ENCODE measurements around the gene BEX3. TPM values are rescaled to one million over a fixed set of nuclear protein-coding genes. Genes with fewer than 3 reads are reported as not detected.

The BEX3 gene
- total RNA-seq, 4 donors from 2014 or later = 17.1 to 53.4 (median 39.4) TPM

GRCh38 chrX:103363046-103363445, 13.3 kb upstream of the BEX3 start:
- in situ Hi-C loops (cut with MboI; ENCODE audit: low pct_ligation_motif_present in 1 of 4, low pct_unique_long_range_greater_than_20kb in 1 of 4, low sequenced_read_pairs in 3 of 4) (no loop called here), intact Hi-C loops (cut with DNase I; ENCODE audit: low total_unique reads) (no loop called here)
- H3K36me3 ChIP-seq = no peaks in the 10 kb centered on the region
- TF ChIP-seq, protein P1, sequence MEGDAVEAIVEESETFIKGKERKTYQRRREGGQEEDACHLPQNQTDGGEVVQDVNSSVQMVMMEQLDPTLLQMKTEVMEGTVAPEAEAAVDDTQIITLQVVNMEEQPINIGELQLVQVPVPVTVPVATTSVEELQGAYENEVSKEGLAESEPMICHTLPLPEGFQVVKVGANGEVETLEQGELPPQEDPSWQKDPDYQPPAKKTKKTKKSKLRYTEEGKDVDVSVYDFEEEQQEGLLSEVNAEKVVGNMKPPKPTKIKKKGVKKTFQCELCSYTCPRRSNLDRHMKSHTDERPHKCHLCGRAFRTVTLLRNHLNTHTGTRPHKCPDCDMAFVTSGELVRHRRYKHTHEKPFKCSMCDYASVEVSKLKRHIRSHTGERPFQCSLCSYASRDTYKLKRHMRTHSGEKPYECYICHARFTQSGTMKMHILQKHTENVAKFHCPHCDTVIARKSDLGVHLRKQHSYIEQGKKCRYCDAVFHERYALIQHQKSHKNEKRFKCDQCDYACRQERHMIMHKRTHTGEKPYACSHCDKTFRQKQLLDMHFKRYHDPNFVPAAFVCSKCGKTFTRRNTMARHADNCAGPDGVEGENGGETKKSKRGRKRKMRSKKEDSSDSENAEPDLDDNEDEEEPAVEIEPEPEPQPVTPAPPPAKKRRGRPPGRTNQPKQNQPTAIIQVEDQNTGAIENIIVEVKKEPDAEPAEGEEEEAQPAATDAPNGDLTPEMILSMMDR (IDR thresholded peaks at IDR 0.05) = no peak
- TF ChIP-seq POLR2A (IDR thresholded peaks at IDR 0.05) = no peak
- TF ChIP-seq EP300 (IDR thresholded peaks at IDR 0.05; ENCODE audit: low read depth) = no peak
- no peak for TF ChIP-seq POLR2AphosphoS5 (IDR thresholded peaks at IDR 0.05)
- H3K4me1 ChIP-seq = no peaks in the 10 kb centered on the region
- no peaks in the 10 kb centered on the region for H3K27me3 ChIP-seq
- H3K4me3 ChIP-seq = no peak overlapping the region
- no peak overlapping the region for H3K27ac ChIP-seq
- 76% methylated on average over 2 of the region's 2 CpGs; no CpG with 5 or more reads in 1 of the 2 donors for WGBS, 2 donors (ENCODE audit: low coverage in 1 of 2)
- DNase-seq = no peak
- no peaks in the 10 kb centered on the region for H3K9me3 ChIP-seq

DNA sequence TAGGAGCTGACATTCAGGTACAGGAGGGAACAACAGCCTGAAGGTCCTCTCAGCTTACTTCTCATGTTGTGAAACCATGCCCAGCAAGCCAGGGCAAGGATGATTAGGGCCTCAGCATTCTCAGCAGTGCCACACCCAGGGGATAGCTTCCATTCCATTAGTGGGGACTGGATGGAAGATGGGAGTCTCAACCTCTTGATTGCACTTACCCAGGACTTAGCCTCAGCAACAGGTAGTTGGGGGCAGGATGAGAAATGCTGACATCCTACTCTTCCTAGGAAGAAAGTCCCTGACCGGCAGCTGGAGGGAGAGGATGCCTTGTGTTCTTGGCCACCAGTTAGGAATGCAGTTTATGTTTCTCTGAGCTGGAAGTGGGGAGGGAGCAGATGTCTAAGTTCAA, 8.8 kb upstream of the BEX3 start:
- Histone ChIP-seq H3K4me1 (no peaks in the 10 kb centered on the region), H3K4me3 (no peak overlapping the region), H3K9me3 (no peaks in the 10 kb centered on the region), H3K36me3 (no peaks in the 10 kb centered on the region), H3K27ac (no peak overlapping the region), H3K27me3 (no peaks in the 10 kb centered on the region)
- in situ Hi-C loops (cut with MboI; ENCODE audit: low pct_ligation_motif_present in 1 of 4, low pct_unique_long_range_greater_than_20kb in 1 of 4, low sequenced_read_pairs in 3 of 4) = no loop called here
- DNase-seq = no peak
- TF ChIP-seq EP300 (IDR thresholded peaks at IDR 0.05; ENCODE audit: low read depth) = no peak
- TF ChIP-seq POLR2A (IDR thresholded peaks at IDR 0.05) = no peak
- TF ChIP-seq, protein P1 (IDR thresholded peaks at IDR 0.05) = no peak
- no peak for TF ChIP-seq POLR2AphosphoS5 (IDR thresholded peaks at IDR 0.05)
- 83% methylated on average over 1 of the region's 1 CpG; no CpG with 5 or more reads in 1 of the 2 donors for WGBS, 2 donors (ENCODE audit: low coverage in 1 of 2)
- intact Hi-C loops (cut with DNase I; ENCODE audit: low total_unique reads) = no loop called here

GRCh38 chrX:103369479-103369878, 6.9 kb upstream of the BEX3 start:
- no peak for DNase-seq
- no peak overlapping the region for H3K4me3 ChIP-seq
- intact Hi-C loops (cut with DNase I; ENCODE audit: low total_unique reads) = no loop called here
- no peaks in the 10 kb centered on the region for H3K27me3 ChIP-seq
- no peak overlapping the region for H3K27ac ChIP-seq
- in situ Hi-C loops (cut with MboI; ENCODE audit: low pct_ligation_motif_present in 1 of 4, low pct_unique_long_range_greater_than_20kb in 1 of 4, low sequenced_read_pairs in 3 of 4) = no loop called here
- TF ChIP-seq EP300 (IDR thresholded peaks at IDR 0.05; ENCODE audit: low read depth) (no peak), POLR2AphosphoS5 (IDR thresholded peaks at IDR 0.05) (no peak), POLR2A (IDR thresholded peaks at IDR 0.05) (no peak)
- TF ChIP-seq, protein P1 (IDR thresholded peaks at IDR 0.05) = no peak
- no peaks in the 10 kb centered on the region for H3K36me3 ChIP-seq
- H3K4me1 ChIP-seq = no peaks in the 10 kb centered on the region
- no peaks in the 10 kb centered on the region for H3K9me3 ChIP-seq

GRCh38 chrX:103372886-103373285, 3.5 kb upstream of the BEX3 start:
- Histone ChIP-seq H3K4me3 (no peak overlapping the region), H3K4me1 (no peaks in the 10 kb centered on the region), H3K9me3 (no peaks in the 10 kb centered on the region), H3K27me3 (no peaks in the 10 kb centered on the region), H3K36me3 (no peaks in the 10 kb centered on the region), H3K27ac (no peak overlapping the region)
- 65 to 81% methylated on average over 2 of the region's 2 CpGs for WGBS, 2 donors (ENCODE audit: low coverage in 1 of 2)
- no peak for DNase-seq
- TF ChIP-seq, protein P1 (IDR thresholded peaks at IDR 0.05) = no peak
- TF ChIP-seq POLR2AphosphoS5 (IDR thresholded peaks at IDR 0.05) (no peak), EP300 (IDR thresholded peaks at IDR 0.05; ENCODE audit: low read depth) (no peak), POLR2A (IDR thresholded peaks at IDR 0.05) (no peak)
- intact Hi-C loops (cut with DNase I; ENCODE audit: low total_unique reads) (no loop called here), in situ Hi-C loops (cut with MboI; ENCODE audit: low pct_ligation_motif_present in 1 of 4, low pct_unique_long_range_greater_than_20kb in 1 of 4, low sequenced_read_pairs in 3 of 4) (no loop called here)
